Peyer's patch (tissue), 4 donors: ENCODE measurements around the gene DOCK4. TPM values are rescaled to one million over a fixed set of nuclear protein-coding genes. Genes with fewer than 3 reads are reported as not detected.
"Not testable (repeated sequence)": the region's sequence is repeated elsewhere in the genome, so short reads cannot be mapped to it uniquely, and the experiment has no call there.

Source experiments
- DNase-seq, 3 donors: peaks; one replicate each; pipeline ENCODE4 v3.0.0-alpha.2; 2017 to 2019
- H3K27ac ChIP-seq, 4 donors: fragments of 200-600 bp; sonication (generic); one replicate each; pipeline ENCODE4 v1.5.1; 2016 to 2019
- H3K27me3 ChIP-seq, 2 donors: fragments of 200-600 bp; sonication (generic); one replicate each; pipeline ENCODE4 v1.5.1; 2019
- H3K36me3 ChIP-seq, 3 donors: fragments of 200-600 bp; sonication (generic); one replicate each; pipeline ENCODE4 v1.5.1; 2016 to 2019
- H3K4me1 ChIP-seq, 4 donors: fragments of 200-600 bp; sonication (generic); one replicate each; pipeline ENCODE4 v1.5.1; 2016 to 2019
- H3K4me3 ChIP-seq, 4 donors: fragments of 200-600 bp; sonication (generic); 1 replicate in 3 of 4; 2 replicates in 1 of 4; pipeline ENCODE4 v1.5.1; 2016 to 2019; ENCODE audit warnings: mild to moderate bottlenecking in 1 of 4
- H3K9me3 ChIP-seq, 4 donors: fragments of 200-600 bp; sonication (generic); one replicate each; pipeline ENCODE4 v1.5.1; 2016 to 2019; ENCODE audit warnings: mild to moderate bottlenecking in 1 of 4
- CTCF ChIP-seq, 6 experiments: fragments of 450-650 bp in 4 of 6; fragments of 200-600 bp in 2 of 6; sonication (generic) in 1 of 6; IDR thresholded peaks; one replicate each; pipeline ENCODE4 v1.5.1; 2017 to 2019; ENCODE audit warnings: antibody characterized with exemption in 6 of 6, mild to moderate bottlenecking in 3 of 6, moderate library complexity in 1 of 6
- POLR2A ChIP-seq, 2 donors: fragments of 450-650 bp; IDR thresholded peaks; one replicate each; pipeline ENCODE4 v1.5.1; 2017; ENCODE audit warnings: antibody characterized with exemption in 2 of 2, mild to moderate bottlenecking in 2 of 2, moderate library complexity in 2 of 2
- total RNA-seq, 4 donors: library from RNA; depleted of rRNA; stranded (reverse); fragments of >200 nt; gene quantifications; one replicate each; pipeline ENCODE4 v1.1.0, GENCODE V29; 2016

DOCK4 gene
- total RNA-seq, 4 donors from 2014 or later = 5.1 to 52.8 (median 15.5) TPM

GRCh38 chr7:111927353-111928019 is 278.7 kb downstream of the DOCK4 start:
- DNase-seq = no peak
- Histone ChIP-seq H3K27ac (no peak overlapping the region), H3K4me1 (no peaks in the 10 kb centered on the region), H3K9me3 (no peaks in the 10 kb centered on the region), H3K36me3 (no peaks in the 10 kb centered on the region), H3K4me3 (no peak overlapping the region), H3K27me3 (no peaks in the 10 kb centered on the region)
- no peak for TF ChIP-seq POLR2A (IDR thresholded peaks at IDR 0.05)
- no peak for TF ChIP-seq CTCF (IDR thresholded peaks at IDR 0.05)

GRCh38 chr7:111920329-111920728 is 285.9 kb downstream of the DOCK4 start:
- no peak for DNase-seq
- Histone ChIP-seq H3K9me3 (no peaks in the 10 kb centered on the region), H3K27ac (no peak overlapping the region), H3K4me1 (no peaks in the 10 kb centered on the region), H3K27me3 (no peaks in the 10 kb centered on the region), H3K4me3 (no peak overlapping the region), H3K36me3 (no peaks in the 10 kb centered on the region)
- TF ChIP-seq CTCF (IDR thresholded peaks at IDR 0.05) = no peak
- TF ChIP-seq POLR2A (IDR thresholded peaks at IDR 0.05) = no peak

GRCh38 chr7:111919631-111920179 is 286.5 kb downstream of the DOCK4 start:
- Histone ChIP-seq H3K4me1 (no peaks in the 10 kb centered on the region), H3K27ac (no peak overlapping the region), H3K27me3 (no peaks in the 10 kb centered on the region), H3K36me3 (no peaks in the 10 kb centered on the region), H3K4me3 (no peak overlapping the region), H3K9me3 (no peaks in the 10 kb centered on the region)
- TF ChIP-seq CTCF (IDR thresholded peaks at IDR 0.05) (no peak), POLR2A (IDR thresholded peaks at IDR 0.05) (no peak)
- no peak for DNase-seq

- H3K36me3 ChIP-seq = no peaks in the 10 kb centered on the region
- no peaks in the 10 kb centered on the region for H3K4me1 ChIP-seq
- H3K27me3 ChIP-seq = no peaks in the 10 kb centered on the region
- no peaks in the 10 kb centered on the region for H3K9me3 ChIP-seq
- no peak for DNase-seq
- no peak overlapping the region for H3K27ac ChIP-seq
- TF ChIP-seq POLR2A (IDR thresholded peaks at IDR 0.05) (no peak), CTCF (IDR thresholded peaks at IDR 0.05) (no peak)
- H3K4me3 ChIP-seq = no peak overlapping the region
These were observed 287.0 kb downstream of the DOCK4 start for GRCh38 chr7:111919164-111919563.

GRCh38 chr7:111918461-111918860 is 287.7 kb downstream of the DOCK4 start:
- no peak overlapping the region for H3K4me3 ChIP-seq

GRCh38 chr7:111917404-111917803 is 288.8 kb downstream of the DOCK4 start:
- not testable (repeated sequence) for H3K36me3 ChIP-seq, DNase-seq

More at GRCh38 chr7:111918461-111918860, 287.7 kb downstream of the DOCK4 start:
- H3K27ac ChIP-seq = no peak overlapping the region
- TF ChIP-seq POLR2A (IDR thresholded peaks at IDR 0.05) = no peak
- TF ChIP-seq CTCF (IDR thresholded peaks at IDR 0.05) = no peak
- H3K9me3 ChIP-seq = no peaks in the 10 kb centered on the region
- H3K4me1 ChIP-seq = no peaks in the 10 kb centered on the region
- no peaks in the 10 kb centered on the region for H3K36me3 ChIP-seq
- no peaks in the 10 kb centered on the region for H3K27me3 ChIP-seq
- no peak for DNase-seq

More at GRCh38 chr7:111917404-111917803, 288.8 kb downstream of the DOCK4 start:
- H3K4me3 ChIP-seq, H3K27ac ChIP-seq, H3K4me1 ChIP-seq, H3K27me3 ChIP-seq, H3K9me3 ChIP-seq: not testable (repeated sequence)
